GM12892 (cell line): Measurements from ENCODE around the gene POMP.

Source experiments
- POLR2A ChIP-seq: IDR thresholded peaks from 2 replicates; pipeline ENCODE4 v1.6.1; 2011; ENCODE audit warnings: low read depth, low read length, control low read depth
- POLR2AphosphoS5 ChIP-seq: IDR thresholded peaks from 2 replicates; pipeline ENCODE4 v1.6.1; 2011; ENCODE audit warnings: low read depth, low read length, control low read depth
- TAF1 ChIP-seq: IDR thresholded peaks from 2 replicates; pipeline ENCODE4 v1.6.1; 2011; ENCODE audit warnings: low read depth, mild to moderate bottlenecking, control low read depth, low read length, borderline replicate concordance

- no peak for TF ChIP-seq POLR2A
- no peak for TF ChIP-seq TAF1
- no peak for TF ChIP-seq POLR2AphosphoS5
Observed at GRCh38 chr13:28671126-28671792, 12.3 kb downstream of the POMP start.
